A549 (cell line): ENCODE results near the gene TGM3. TPM values are rescaled to one million over a fixed set of nuclear protein-coding genes. Genes with fewer than 3 reads are reported as not detected.

Source experiments
- ATAC-seq, 2 experiments: fragments of 200-7000 bp in 1 of 2; fragments of >200 bp in 1 of 2; cut with Nextera tagmentation in 1 of 2; cut with Tn5 transposase in 1 of 2; 3 replicates each; pipeline versions ENCODE4 v1.8.0 to v1.9.1; 2018 to 2020; ENCODE audit warnings: mild to moderate bottlenecking in 1 of 2, moderate library complexity in 1 of 2
- CTCF ChIA-PET: fragments of 300-600 bp; sonication (Branson Sonifier 250); formaldehyde crosslinking; extraction: SDS; loops from one replicate; lab custom pipeline; 2021; ENCODE audit warnings: antibody characterized with exemption, inconsistent platforms; lab: Yijun Ruan, JAX
- POLR2A ChIA-PET: fragments of 350-600 bp; formaldehyde crosslinking; extraction: SDS; loops from one replicate; lab custom pipeline; 2021; ENCODE audit warnings: antibody characterized with exemption, inconsistent platforms; lab: Yijun Ruan, JAX
- DNase-seq, 2 experiments: peaks; one replicate each; pipeline versions ENCODE4 v3.0.0 to v3.0.0-alpha.2; 2011 to 2016; ENCODE audit warnings: low read depth in 1 of 2, low spot score in 1 of 2
- FAIRE-seq: peaks from 2 replicates; lab custom pipeline; 2011; peaks lifted over from hg19 to GRCh38; lab: Jason Lieb, UNC
- H3K27ac ChIP-seq, 2 experiments: fragments of >200 bp; sonication (Bioruptor Twin); formaldehyde crosslinking; 3 replicates each; pipeline ENCODE4 v1.5.1; 2016 to 2017
- H3K4me1 ChIP-seq: fragments of >200 bp; sonication (Bioruptor Twin); formaldehyde crosslinking; 3 replicates; pipeline ENCODE4 v1.6.1; 2016
- H3K4me2 ChIP-seq: fragments of >200 bp; sonication (Bioruptor Twin); formaldehyde crosslinking; 3 replicates; pipeline ENCODE4 v1.6.1; 2016
- H3K4me3 ChIP-seq: fragments of >200 bp; sonication (Bioruptor Twin); formaldehyde crosslinking; 3 replicates; pipeline ENCODE4 v1.5.1; 2016
- H3K9me3 ChIP-seq: fragments of >200 bp; sonication (Bioruptor Twin); formaldehyde crosslinking; 3 replicates; pipeline ENCODE4 v1.6.1; 2016
- CBX8 ChIP-seq: fragments of 200-600 bp; sonication (generic); IDR thresholded peaks from 2 replicates; pipeline ENCODE4 v1.6.1; 2016
- CHD4 ChIP-seq: fragments of 200-600 bp; sonication (generic); IDR thresholded peaks from 2 replicates; pipeline ENCODE4 v1.6.1; 2016; ENCODE audit warnings: antibody characterized with exemption, mild to moderate bottlenecking, borderline replicate concordance
- CTCF ChIP-seq: fragments of >200 bp; sonication (Bioruptor Twin); formaldehyde crosslinking; IDR thresholded peaks from 3 replicates; pipeline ENCODE4 v1.5.1; 2016
- EHMT2 ChIP-seq: fragments of 200-600 bp; sonication (generic); IDR thresholded peaks from 2 replicates; pipeline ENCODE4 v1.6.1; 2016; ENCODE audit warnings: antibody characterized with exemption, low read depth, mild to moderate bottlenecking, moderate library complexity
- GATA3 ChIP-seq: IDR thresholded peaks from 2 replicates; pipeline ENCODE4 v1.6.1; 2012; ENCODE audit warnings: borderline replicate concordance
- KDM1A ChIP-seq: fragments of 200-600 bp; sonication (generic); IDR thresholded peaks from 2 replicates; pipeline ENCODE4 v1.6.1; 2016; ENCODE audit warnings: low read depth, mild to moderate bottlenecking
- KDM5A ChIP-seq: fragments of 200-600 bp; sonication (generic); IDR thresholded peaks from 2 replicates; pipeline ENCODE4 v1.6.1; 2016; ENCODE audit warnings: antibody characterized with exemption, mild to moderate bottlenecking
- NR3C1 ChIP-seq: fragments of >200 bp; sonication (Bioruptor Twin); formaldehyde crosslinking; IDR thresholded peaks from 3 replicates; pipeline ENCODE4 v1.6.1; 2017
- POLR2AphosphoS2 ChIP-seq: conservative IDR thresholded peaks from 2 replicates; pipeline ENCODE4 v1.6.1; 2012; ENCODE audit warnings: low read length, improper control_type of control experiment, inconsistent platforms
- RAD21 ChIP-seq, 2 experiments: fragments of >200 bp in 1 of 2; sonication (Bioruptor Twin) in 1 of 2; formaldehyde crosslinking in 1 of 2; IDR thresholded peaks in 1 of 2; conservative IDR thresholded peaks in 1 of 2; 2 replicates in 1 of 2; 3 replicates in 1 of 2; pipeline ENCODE4 v1.6.1; 2012 to 2018; ENCODE audit warnings: inconsistent platforms in 1 of 2
- RARB ChIP-seq: fragments of 250-450 bp; sonication (Bioruptor Pico); IDR thresholded peaks from 2 replicates; pipeline ENCODE4 v1.8.0; 2021; ENCODE audit warnings: mild to moderate bottlenecking, moderate library complexity
- RCOR1 ChIP-seq: fragments of 150-350 bp; IDR thresholded peaks from 2 replicates; pipeline ENCODE4 v1.6.1; 2014; ENCODE audit warnings: antibody characterized with exemption, low read length, low read depth
- REST ChIP-seq: fragments of 200-600 bp; sonication (generic); IDR thresholded peaks from 2 replicates; pipeline ENCODE4 v1.6.1; 2016; ENCODE audit warnings: antibody characterized with exemption, mild to moderate bottlenecking, moderate library complexity
- SREBF2 ChIP-seq: fragments of 450-650 bp; IDR thresholded peaks from 2 replicates; pipeline ENCODE4 v1.6.1; 2014; ENCODE audit warnings: mild to moderate bottlenecking, moderate library complexity
- TFCP2L1 ChIP-seq: fragments of 250-450 bp; sonication (Bioruptor Pico); IDR thresholded peaks from 2 replicates; pipeline ENCODE4 v1.5.0; 2021; ENCODE audit warnings: mild to moderate bottlenecking
- TP53 ChIP-seq: fragments of 250-450 bp; sonication (Bioruptor Pico); IDR thresholded peaks from 2 replicates; pipeline ENCODE4 v1.5.0; 2021; ENCODE audit warnings: mild to moderate bottlenecking, moderate library complexity
- USF2 ChIP-seq: fragments of 450-650 bp; IDR thresholded peaks from 2 replicates; pipeline ENCODE4 v1.6.1; 2014; ENCODE audit warnings: antibody characterized with exemption
- ZFP36 ChIP-seq: fragments of 450-650 bp; IDR thresholded peaks from 2 replicates; pipeline ENCODE4 v1.6.1; 2014; ENCODE audit warnings: borderline replicate concordance; ENCODE audit not compliant: partially characterized antibody
- ZNF302 ChIP-seq: fragments of 250-450 bp; sonication (Bioruptor Pico); IDR thresholded peaks from 2 replicates; pipeline ENCODE4 v1.9.0; 2021; ENCODE audit warnings: inconsistent platforms, mild to moderate bottlenecking, moderate library complexity
- WGBS: methylation state at CpG from one replicate; pipeline ENCODE4 v1.1.6; 2017; ENCODE audit errors: missing lambda C conversion rate; 5-methylcytosine and 5-hydroxymethylcytosine counted together
- polyA plus RNA-seq, 4 experiments: library from polyadenylated mRNA; depleted of rRNA in 3 of 4; stranded (reverse); fragments of >200 nt; fragmentation: RNase III in 1 of 4; extraction: RNeasy Plus Mini Kit Qiagen cat#74134 plus additional on column Dnase treatment in 1 of 4; gene quantifications; 2 replicates in 3 of 4; 3 replicates in 1 of 4; pipeline ENCODE4 v1.2.3, GENCODE V29; 2011 to 2017

Gene TGM3
- polyA plus RNA-seq, 2 of the 4 experiments (the other 2 are of a cell fraction) = 0.03 to 0.14 TPM

GRCh38 chr20:2385496-2385895, 89.7 kb downstream of the TGM3 start:
- Histone ChIP-seq H3K4me2 (no peak overlapping the region), H3K4me1 (no peaks in the 10 kb centered on the region), H3K4me3 (no peak overlapping the region), H3K27ac (no peak overlapping the region), H3K9me3 (peaks cover 17% of the 10 kb centered on the region)
- TF ChIP-seq RCOR1 (no peak), TFCP2L1 (no peak), RARB (CRISPR knock-in tag) (no peak), ZFP36 (no peak), KDM1A (no peak), EHMT2 (no peak), POLR2AphosphoS2 (no peak), CHD4 (no peak), NR3C1 (no peak)
- ChIA-PET POLR2A (no interaction called here), CTCF (interaction anchor here (1.5 to 8.2 kb wide), 3 partner anchors 19 to 178 kb away, joined by 3 to 51 read pairs (median 36); no protein-coding TSS in a partner anchor)
- FAIRE-seq (no peak), DNase-seq (no peak), ATAC-seq (no peak)
- WGBS = 58% methylated on average over 6 of the region's 6 CpGs

GRCh38 chr20:2386516-2387179, 90.8 kb downstream of the TGM3 start:
- H3K4me2 ChIP-seq = no peak overlapping the region
- DNase-seq = no peak
- no peak overlapping the region for H3K27ac ChIP-seq
- H3K4me3 ChIP-seq = no peak overlapping the region
- H3K4me1 ChIP-seq = no peaks in the 10 kb centered on the region
- 18% methylated on average over 5 of the region's 5 CpGs for WGBS
- ATAC-seq = no peak; a peak in 1 of 6 replicates
- ChIA-PET CTCF (interaction anchor here (0.7 to 8.2 kb wide), 10 partner anchors 9 to 179 kb away, joined by 3 to 51 read pairs (median 4); partner anchors contain the start of gene SNRPB), POLR2A (no interaction called here)
- peaks cover 17% of the 10 kb centered on the region for H3K9me3 ChIP-seq
- no peak for TF ChIP-seq ZNF302 (CRISPR knock-in tag)
- TF ChIP-seq REST = no peak
- no peak for TF ChIP-seq CBX8
- no peak for TF ChIP-seq GATA3
- no peak for TF ChIP-seq NR3C1
- no peak for TF ChIP-seq KDM5A
- no peak for TF ChIP-seq SREBF2
- no peak for TF ChIP-seq TP53 (CRISPR knock-in tag)
- FAIRE-seq = no peak

- H3K4me3 ChIP-seq = no peak overlapping the region
- 0% methylated on average over 2 of the region's 2 CpGs for WGBS
- H3K4me2 ChIP-seq = no peak overlapping the region
- POLR2A ChIA-PET = no interaction called here
- peak; percentile 46 to 51 for DNase-seq
- TF ChIP-seq SREBF2 (no peak), CTCF (peak; percentile 20; the same call in 2 of the 3 replicates), RAD21 (conservative IDR thresholded peaks at IDR 0.05 in 1 of 2, IDR thresholded peaks at IDR 0.05 in 1 of 2) (peak in 1 of 2 experiments; percentile 32; a peak in 2 of 5 replicates), USF2 (no peak)
- CTCF ChIA-PET = interaction anchor here (0.7 to 8.2 kb wide), 13 partner anchors 9 to 179 kb away, joined by 3 to 51 read pairs (median 4); partner anchors contain the start of gene SNRPB
- H3K9me3 ChIP-seq = peaks cover 17% of the 10 kb centered on the region
- no peak for FAIRE-seq
- no peak overlapping the region for H3K27ac ChIP-seq
- peak in 1 of 2 experiments; percentile 79; a peak in 3 of 6 replicates for ATAC-seq
- H3K4me1 ChIP-seq = no peaks in the 10 kb centered on the region
Observed at GRCh38 chr20:2387180-2387577, 91.4 kb downstream of the TGM3 start.
